H1 (cell line): ENCODE data around the gene ETNK1. TPM values are rescaled to one million over a fixed set of nuclear protein-coding genes. Genes with fewer than 3 reads are reported as not detected.

Source experiments
- ATF2 ChIP-seq: IDR thresholded peaks from 2 replicates; pipeline ENCODE4 v1.6.1; 2012; ENCODE audit warnings: low read length, inconsistent platforms
- JUND ChIP-seq: IDR thresholded peaks from 2 replicates; pipeline ENCODE4 v1.6.1; 2011; ENCODE audit warnings: mild to moderate bottlenecking, improper control_type of control experiment, low read length
- SUZ12 ChIP-seq: fragments of 200-600 bp; sonication (generic); IDR thresholded peaks from 2 replicates; pipeline ENCODE4 v1.6.1; 2012; ENCODE audit warnings: mild to moderate bottlenecking, inconsistent platforms, low read length, moderate library complexity, mixed read lengths
- polyA plus RNA-seq, 7 experiments: library from polyadenylated mRNA; depleted of rRNA in 3 of 7; stranded (reverse) in 5 of 7; unstranded in 2 of 7; fragments of >200 nt in 5 of 7; fragments of 200-250 nt in 2 of 7; gene quantifications; 1 replicate in 5 of 7; 2 replicates in 1 of 7; 4 replicates in 1 of 7; pipeline versions ENCODE4 v1.2.1 to v1.2.3, GENCODE V29; 2011 to 2013; ENCODE audit warnings: missing spikeins in 2 of 7, mixed read lengths in 2 of 7
- total RNA-seq: library from RNA; stranded (reverse); fragmentation: NEBNext Ultra II Directional; extraction: Animal tissue kit (Norgen Biotek cat#: 25700); gene quantifications from 2 replicates; pipeline ENCODE4 v1.2.1, GENCODE V29; 2021

ETNK1 gene
- total and polyA plus RNA-seq, 2 of the 8 experiments (the other 6 are each of a cell fraction or from before 2014, with no cell fraction given), result 11.6 to 82.7 TPM

GRCh38 chr12:22722779-22723178 is 97.8 kb downstream of the ETNK1 start (continued):
- no peak for TF ChIP-seq SUZ12
- TF ChIP-seq JUND, result no peak
- TF ChIP-seq ATF2, result no peak
